ENCODE data around the gene HTATIP2.

DNA sequence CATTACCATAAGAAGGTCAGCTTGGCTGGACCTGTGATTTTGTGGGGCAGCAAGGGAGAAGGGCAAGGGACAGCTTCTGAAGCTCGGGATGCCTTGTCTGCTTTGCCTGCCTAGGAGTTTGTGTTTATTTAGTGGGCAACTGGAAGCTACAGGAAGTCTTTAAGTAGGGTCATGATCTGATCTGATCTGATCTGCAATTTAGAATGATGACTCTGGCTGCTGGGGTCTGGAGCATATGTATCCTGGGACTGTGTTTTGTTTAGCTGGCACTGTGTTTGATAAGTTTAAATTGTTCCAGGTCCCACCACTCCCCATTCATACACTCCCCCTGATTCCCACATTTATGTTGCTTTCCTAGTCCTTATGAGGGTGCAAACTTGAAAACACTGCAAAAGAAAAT is 47.7 kb upstream of the HTATIP2 start:
- TF ChIP-seq, protein P1, sequence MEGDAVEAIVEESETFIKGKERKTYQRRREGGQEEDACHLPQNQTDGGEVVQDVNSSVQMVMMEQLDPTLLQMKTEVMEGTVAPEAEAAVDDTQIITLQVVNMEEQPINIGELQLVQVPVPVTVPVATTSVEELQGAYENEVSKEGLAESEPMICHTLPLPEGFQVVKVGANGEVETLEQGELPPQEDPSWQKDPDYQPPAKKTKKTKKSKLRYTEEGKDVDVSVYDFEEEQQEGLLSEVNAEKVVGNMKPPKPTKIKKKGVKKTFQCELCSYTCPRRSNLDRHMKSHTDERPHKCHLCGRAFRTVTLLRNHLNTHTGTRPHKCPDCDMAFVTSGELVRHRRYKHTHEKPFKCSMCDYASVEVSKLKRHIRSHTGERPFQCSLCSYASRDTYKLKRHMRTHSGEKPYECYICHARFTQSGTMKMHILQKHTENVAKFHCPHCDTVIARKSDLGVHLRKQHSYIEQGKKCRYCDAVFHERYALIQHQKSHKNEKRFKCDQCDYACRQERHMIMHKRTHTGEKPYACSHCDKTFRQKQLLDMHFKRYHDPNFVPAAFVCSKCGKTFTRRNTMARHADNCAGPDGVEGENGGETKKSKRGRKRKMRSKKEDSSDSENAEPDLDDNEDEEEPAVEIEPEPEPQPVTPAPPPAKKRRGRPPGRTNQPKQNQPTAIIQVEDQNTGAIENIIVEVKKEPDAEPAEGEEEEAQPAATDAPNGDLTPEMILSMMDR (conservative IDR thresholded peaks at IDR 0.05 in 1 of 2, IDR thresholded peaks at IDR 0.05 in 1 of 2; ENCODE audit: extremely low read depth in 1 of 2, insufficient read depth in 1 of 2, low read depth in 1 of 2, low read length in 2 of 2) = no peak
- TF ChIP-seq EZH2 (IDR thresholded peaks at IDR 0.05; ENCODE audit: borderline replicate concordance, low read length) = no peak

All from mammary epithelial cell (primary cell).